Activated T-cell treated with anti-CD3 and anti-CD28 coated beads, Interleukin-2, amount 50 U/mL, for 4 hours (primary cell): ENCODE results near the gene GABRB3. TPM values are rescaled to one million over a fixed set of nuclear protein-coding genes. Genes with fewer than 3 reads are reported as not detected.

Experiments
- ATAC-seq, 2 donors: fragments of 200-7000 bp; cut with Tn5 transposase; one replicate each; pipeline ENCODE4 v1.10.0; 2021
- DNase-seq: peaks from one replicate; pipeline ENCODE4 v3.0.0-alpha.2; 2020
- H3K27me3 Mint-ChIP-seq: one replicate; pipeline ENCODE4 v1.8.0; 2021; ENCODE audit warnings: low read depth, mixed read lengths
- H3K36me3 Mint-ChIP-seq: one replicate; pipeline ENCODE4 v1.8.0; 2022; ENCODE audit warnings: mixed read lengths; ENCODE audit not compliant: insufficient read depth
- H3K4me1 Mint-ChIP-seq: one replicate; pipeline ENCODE4 v1.8.0; 2021; ENCODE audit warnings: low read depth, mixed read lengths
- H3K4me3 Mint-ChIP-seq: one replicate; pipeline ENCODE4 v1.8.0; 2021; ENCODE audit warnings: mild to moderate bottlenecking, moderate library complexity, mixed read lengths
- H3K9me3 Mint-ChIP-seq: one replicate; pipeline ENCODE4 v1.8.0; 2021; ENCODE audit warnings: mixed read lengths
- total RNA-seq, 3 donors: library from RNA; stranded (reverse); gene quantifications; one replicate each; pipeline ENCODE4 v1.2.1, GENCODE V29; 2021

The GABRB3 gene
- total RNA-seq, 3 donors from 2014 or later, result 0.19 to 0.23 (median 0.21) TPM

GRCh38 chr15:26641144-26641543 lies 131.7 kb downstream of the GABRB3 start:
- H3K9me3 Mint-ChIP-seq, result peaks cover 9% of the 10 kb centered on the region
- no peaks in the 10 kb centered on the region for H3K27me3 Mint-ChIP-seq
- H3K4me3 Mint-ChIP-seq, result no peak overlapping the region
- H3K4me1 Mint-ChIP-seq, result no peaks in the 10 kb centered on the region
- H3K36me3 Mint-ChIP-seq, result no peaks in the 10 kb centered on the region
- ATAC-seq (no peak), DNase-seq (no peak)

- DNase-seq (no peak), ATAC-seq (no peak)
- Mint-ChIP-seq H3K36me3 (no peaks in the 10 kb centered on the region), H3K4me3 (no peak overlapping the region), H3K27me3 (no peaks in the 10 kb centered on the region), H3K4me1 (no peaks in the 10 kb centered on the region), H3K9me3 (peaks cover 9% of the 10 kb centered on the region)
Measured at GRCh38 chr15:26640601-26641000, 132.3 kb downstream of the GABRB3 start.

- ATAC-seq (no peak), DNase-seq (no peak)
- Mint-ChIP-seq H3K4me1 (no peaks in the 10 kb centered on the region), H3K36me3 (no peaks in the 10 kb centered on the region), H3K9me3 (peaks cover 9% of the 10 kb centered on the region), H3K27me3 (no peaks in the 10 kb centered on the region), H3K4me3 (no peak overlapping the region)
Measured at GRCh38 chr15:26639966-26640365, 132.9 kb downstream of the GABRB3 start.

- H3K36me3 Mint-ChIP-seq, result no peaks in the 10 kb centered on the region
- DNase-seq, result no peak
- no peak overlapping the region for H3K4me3 Mint-ChIP-seq
- ATAC-seq, result no peak
- peaks cover 4% of the 10 kb centered on the region for H3K9me3 Mint-ChIP-seq
- H3K4me1 Mint-ChIP-seq, result no peaks in the 10 kb centered on the region
- no peaks in the 10 kb centered on the region for H3K27me3 Mint-ChIP-seq
Measured at GRCh38 chr15:26635614-26636013, 137.3 kb downstream of the GABRB3 start.

- Mint-ChIP-seq H3K4me3 (no peak overlapping the region), H3K9me3 (peaks cover 4% of the 10 kb centered on the region), H3K4me1 (no peaks in the 10 kb centered on the region), H3K27me3 (no peaks in the 10 kb centered on the region), H3K36me3 (no peaks in the 10 kb centered on the region)
- DNase-seq (no peak), ATAC-seq (no peak)
Measured at GRCh38 chr15:26635105-26635504, 137.8 kb downstream of the GABRB3 start.

- DNase-seq, result no peak
- H3K9me3 Mint-ChIP-seq, result peaks cover 4% of the 10 kb centered on the region
Measured at GRCh38 chr15:26634319-26634718, 138.5 kb downstream of the GABRB3 start.

GRCh38 chr15:26632500-26632899 lies 140.4 kb downstream of the GABRB3 start:
- no peak for DNase-seq
- Mint-ChIP-seq H3K36me3 (no peaks in the 10 kb centered on the region), H3K4me1 (no peaks in the 10 kb centered on the region), H3K27me3 (no peaks in the 10 kb centered on the region), H3K9me3 (peaks cover 10% of the 10 kb centered on the region), H3K4me3 (no peak overlapping the region)
- no peak for ATAC-seq

More at GRCh38 chr15:26634319-26634718, 138.5 kb downstream of the GABRB3 start:
- H3K4me1 Mint-ChIP-seq, result no peaks in the 10 kb centered on the region
- no peak for ATAC-seq
- H3K27me3 Mint-ChIP-seq, result no peaks in the 10 kb centered on the region
- H3K36me3 Mint-ChIP-seq, result no peaks in the 10 kb centered on the region
- no peak overlapping the region for H3K4me3 Mint-ChIP-seq

- Mint-ChIP-seq H3K4me1 (no peaks in the 10 kb centered on the region), H3K27me3 (no peaks in the 10 kb centered on the region), H3K4me3 (no peak overlapping the region), H3K36me3 (no peaks in the 10 kb centered on the region), H3K9me3 (peaks cover 16% of the 10 kb centered on the region)
- no peak for DNase-seq
- no peak for ATAC-seq
Measured at GRCh38 chr15:26631894-26632293, 141.0 kb downstream of the GABRB3 start.

- no peaks in the 10 kb centered on the region for H3K4me1 Mint-ChIP-seq
- H3K9me3 Mint-ChIP-seq, result peaks cover 12% of the 10 kb centered on the region
- no peaks in the 10 kb centered on the region for H3K36me3 Mint-ChIP-seq
- H3K4me3 Mint-ChIP-seq, result no peak overlapping the region
- H3K27me3 Mint-ChIP-seq, result no peaks in the 10 kb centered on the region
- DNase-seq, result no peak
- ATAC-seq, result no peak
Measured at GRCh38 chr15:26630857-26631256, 142.0 kb downstream of the GABRB3 start.

- H3K4me3 Mint-ChIP-seq, result no peak overlapping the region
Measured at GRCh38 chr15:26628879-26629529, 143.9 kb downstream of the GABRB3 start.

GRCh38 chr15:26628071-26628470 lies 144.8 kb downstream of the GABRB3 start:
- H3K4me3 Mint-ChIP-seq, result no peak overlapping the region
- no peaks in the 10 kb centered on the region for H3K27me3 Mint-ChIP-seq
- ATAC-seq, result no peak

More at GRCh38 chr15:26628879-26629529, 143.9 kb downstream of the GABRB3 start:
- DNase-seq (no peak), ATAC-seq (peak in 1 of 2 donors; percentile 18)
- Mint-ChIP-seq H3K36me3 (no peaks in the 10 kb centered on the region), H3K27me3 (no peaks in the 10 kb centered on the region), H3K9me3 (peaks cover 15% of the 10 kb centered on the region), H3K4me1 (no peaks in the 10 kb centered on the region)

GRCh38 chr15:26624128-26624527 lies 148.7 kb downstream of the GABRB3 start:
- DNase-seq, result no peak
- Mint-ChIP-seq H3K4me3 (no peak overlapping the region), H3K36me3 (no peaks in the 10 kb centered on the region), H3K4me1 (no peaks in the 10 kb centered on the region), H3K9me3 (peaks cover 20% of the 10 kb centered on the region), H3K27me3 (no peaks in the 10 kb centered on the region)
- no peak for ATAC-seq

More at GRCh38 chr15:26628071-26628470, 144.8 kb downstream of the GABRB3 start:
- H3K4me1 Mint-ChIP-seq, result no peaks in the 10 kb centered on the region
- no peak for DNase-seq
- no peaks in the 10 kb centered on the region for H3K36me3 Mint-ChIP-seq
- peaks cover 15% of the 10 kb centered on the region for H3K9me3 Mint-ChIP-seq

- Mint-ChIP-seq H3K4me1 (no peaks in the 10 kb centered on the region), H3K4me3 (no peak overlapping the region), H3K36me3 (no peaks in the 10 kb centered on the region), H3K9me3 (peaks cover 17% of the 10 kb centered on the region), H3K27me3 (no peaks in the 10 kb centered on the region)
- ATAC-seq, result no peak
- DNase-seq, result no peak
Measured at GRCh38 chr15:26623071-26623470, 149.8 kb downstream of the GABRB3 start.

GRCh38 chr15:26621816-26622215 lies 151.1 kb downstream of the GABRB3 start:
- Mint-ChIP-seq H3K36me3 (no peaks in the 10 kb centered on the region), H3K9me3 (peaks cover 8% of the 10 kb centered on the region), H3K4me1 (no peaks in the 10 kb centered on the region), H3K4me3 (no peak overlapping the region), H3K27me3 (no peaks in the 10 kb centered on the region)
- DNase-seq, result no peak
- no peak for ATAC-seq

GRCh38 chr15:26620528-26621458 lies 152.1 kb downstream of the GABRB3 start:
- no peaks in the 10 kb centered on the region for H3K36me3 Mint-ChIP-seq
- DNase-seq (no peak), ATAC-seq (no peak)
- no peak overlapping the region for H3K4me3 Mint-ChIP-seq
- peaks cover 8% of the 10 kb centered on the region for H3K9me3 Mint-ChIP-seq
- H3K27me3 Mint-ChIP-seq, result no peaks in the 10 kb centered on the region
- H3K4me1 Mint-ChIP-seq, result no peaks in the 10 kb centered on the region
